GM21367 (cell line): Measurements from ENCODE around the gene IGLL5.
A peak's percentile ranks its signal among the peaks of the same experiment; 100 is the strongest.

Source experiments
- ATAC-seq: cut with Tn5 transposase; IDR thresholded peaks from one replicate; pipeline ENCODE4 v1.9.1; 2021; ENCODE audit not compliant: unreplicated experiment

The IGLL5 gene

DNA sequence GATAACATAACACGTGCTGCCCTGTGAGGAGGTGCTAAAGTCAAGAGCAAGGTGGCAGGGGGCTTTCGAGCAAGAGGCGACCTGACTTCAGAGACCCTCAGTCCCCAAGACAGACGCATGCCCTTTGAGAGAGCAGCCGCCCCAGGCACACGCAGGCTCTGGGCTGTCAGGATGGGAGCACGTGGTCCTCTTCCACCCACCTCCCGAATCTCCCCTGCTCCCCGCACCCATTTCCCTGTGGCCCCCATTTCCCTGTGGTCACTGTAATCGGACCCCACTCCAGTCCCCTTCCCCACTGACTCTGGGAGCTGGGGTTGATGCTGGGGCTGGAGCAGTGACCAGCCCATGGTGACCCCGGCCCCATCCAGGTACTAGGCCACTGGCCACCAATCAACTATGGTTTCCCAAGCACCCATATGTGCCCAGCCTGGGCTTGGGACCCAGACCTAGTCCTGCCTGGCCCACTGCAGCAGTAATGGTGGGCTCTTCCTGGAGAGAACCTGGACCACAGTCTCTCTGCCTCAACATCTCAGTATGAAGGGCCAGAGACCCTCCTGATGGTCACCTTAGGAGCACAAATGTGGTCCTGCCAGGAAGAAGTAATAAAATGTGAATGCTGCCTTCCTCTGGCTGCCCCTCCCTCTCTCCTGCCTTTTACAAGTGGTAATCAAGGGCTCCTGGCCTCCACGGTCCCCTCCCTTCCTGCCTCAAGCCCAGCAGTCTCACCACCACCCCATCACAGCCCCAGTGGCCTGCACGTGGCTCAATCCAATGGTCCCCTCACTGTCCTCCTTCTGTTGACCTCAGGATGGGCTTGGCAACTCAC is 39.0 kb downstream of the IGLL5 start:
- no peak for ATAC-seq

DNA sequence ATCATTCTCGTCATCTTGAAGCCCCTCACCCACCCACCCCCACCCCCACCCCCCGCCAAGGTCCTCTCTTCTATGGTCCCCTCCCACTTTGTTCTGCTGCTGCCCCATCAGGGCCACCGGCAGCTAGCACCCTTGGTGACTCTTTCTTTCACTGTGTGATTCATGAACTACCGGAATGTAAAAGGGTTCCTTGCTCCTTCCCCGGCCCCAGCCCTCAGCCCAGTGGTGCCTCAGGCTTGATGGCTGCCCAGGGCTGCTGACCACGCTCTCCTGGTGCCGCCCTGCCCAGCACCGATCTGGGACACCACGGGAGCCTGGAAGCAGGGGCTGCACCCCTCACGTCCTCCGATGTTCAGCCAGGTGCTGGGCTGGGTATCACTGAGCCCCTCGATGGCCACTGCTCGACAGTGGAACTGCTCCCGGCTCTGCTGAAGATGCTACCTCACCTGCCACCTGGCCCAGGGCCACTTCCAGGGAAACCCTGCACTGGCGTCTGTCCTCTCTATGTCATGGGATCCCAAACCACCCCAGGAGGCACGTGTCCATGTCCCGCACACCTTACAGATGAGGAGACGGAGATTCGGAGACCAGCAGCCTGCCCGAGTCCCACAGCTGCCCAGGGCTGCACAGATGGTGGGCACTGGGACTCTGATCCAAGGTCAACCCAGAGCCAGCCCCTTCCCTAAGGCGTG is 39.7 kb downstream of the IGLL5 start:
- no peak for ATAC-seq

DNA sequence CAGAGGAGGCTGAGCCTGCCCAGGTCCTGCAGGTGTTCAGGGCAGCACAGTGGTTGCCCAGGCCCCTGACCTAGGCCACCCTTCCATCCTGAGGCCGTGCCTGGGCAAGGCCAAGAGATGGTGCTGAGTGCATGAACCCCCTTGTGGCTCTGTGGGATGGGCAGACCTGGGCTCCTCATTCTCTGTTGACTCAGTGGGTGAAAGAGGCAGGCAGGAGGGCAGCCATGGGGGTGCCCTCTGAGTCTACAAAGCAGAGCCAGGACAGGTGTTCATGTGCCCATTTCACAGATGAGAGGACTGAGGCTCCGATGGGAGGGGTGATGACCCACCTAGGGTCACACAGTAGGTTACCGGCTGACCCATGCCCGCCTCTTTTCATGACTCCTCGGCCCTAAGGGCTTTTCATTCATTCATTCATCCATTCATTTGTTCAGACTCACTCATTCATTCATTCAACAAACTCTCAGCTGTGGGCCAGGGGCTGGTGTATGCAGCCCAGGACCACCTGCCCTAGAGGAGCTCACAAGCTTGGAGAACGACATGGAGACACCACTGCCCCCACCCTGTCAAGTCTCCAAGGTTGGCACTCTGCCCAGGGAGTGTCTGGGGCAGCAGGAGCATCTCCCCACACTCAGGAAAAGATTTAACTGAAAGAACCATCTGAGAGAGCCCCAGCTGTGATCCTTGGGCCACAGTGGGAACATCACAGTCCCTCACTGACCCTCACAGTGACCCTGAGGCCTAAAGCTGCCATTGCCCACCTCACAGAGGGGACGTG is 40.5 kb downstream of the IGLL5 start:
- ATAC-seq, result no peak

DNA sequence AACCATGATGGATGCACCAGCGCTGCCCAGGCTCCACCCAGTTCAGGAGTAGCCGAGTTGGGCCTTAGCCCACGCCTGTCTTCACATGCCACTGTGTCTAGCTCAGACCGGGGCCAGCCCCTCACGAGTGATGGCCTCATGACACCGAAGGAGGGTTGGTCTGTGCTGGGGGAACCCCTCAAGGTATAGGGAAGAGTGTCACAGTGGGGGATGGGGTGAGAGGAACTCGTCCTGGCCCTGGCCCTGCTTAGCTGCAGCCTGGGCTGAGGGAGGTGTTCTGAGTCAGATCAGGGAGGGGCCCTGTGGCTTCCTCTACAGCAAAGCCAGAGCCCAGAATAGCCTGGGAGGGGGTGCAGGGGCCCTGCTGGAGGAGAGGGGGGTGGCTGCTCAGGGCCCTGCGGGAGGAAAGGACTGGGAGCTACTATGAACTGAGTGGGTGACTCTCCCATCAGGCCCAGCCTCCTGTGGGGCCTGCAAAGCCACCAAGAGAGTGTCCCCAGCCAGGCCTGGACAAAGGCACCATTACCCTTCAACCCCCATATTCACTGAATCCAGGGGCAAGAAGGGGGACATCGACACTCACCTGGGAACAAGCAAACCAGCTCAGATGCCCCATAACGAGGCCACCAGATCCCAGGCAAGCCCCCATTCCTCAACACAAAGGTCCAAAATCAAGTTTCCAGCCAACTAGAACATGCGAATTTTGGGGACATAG is 41.2 kb downstream of the IGLL5 start:
- peak; percentile 70 for ATAC-seq

DNA sequence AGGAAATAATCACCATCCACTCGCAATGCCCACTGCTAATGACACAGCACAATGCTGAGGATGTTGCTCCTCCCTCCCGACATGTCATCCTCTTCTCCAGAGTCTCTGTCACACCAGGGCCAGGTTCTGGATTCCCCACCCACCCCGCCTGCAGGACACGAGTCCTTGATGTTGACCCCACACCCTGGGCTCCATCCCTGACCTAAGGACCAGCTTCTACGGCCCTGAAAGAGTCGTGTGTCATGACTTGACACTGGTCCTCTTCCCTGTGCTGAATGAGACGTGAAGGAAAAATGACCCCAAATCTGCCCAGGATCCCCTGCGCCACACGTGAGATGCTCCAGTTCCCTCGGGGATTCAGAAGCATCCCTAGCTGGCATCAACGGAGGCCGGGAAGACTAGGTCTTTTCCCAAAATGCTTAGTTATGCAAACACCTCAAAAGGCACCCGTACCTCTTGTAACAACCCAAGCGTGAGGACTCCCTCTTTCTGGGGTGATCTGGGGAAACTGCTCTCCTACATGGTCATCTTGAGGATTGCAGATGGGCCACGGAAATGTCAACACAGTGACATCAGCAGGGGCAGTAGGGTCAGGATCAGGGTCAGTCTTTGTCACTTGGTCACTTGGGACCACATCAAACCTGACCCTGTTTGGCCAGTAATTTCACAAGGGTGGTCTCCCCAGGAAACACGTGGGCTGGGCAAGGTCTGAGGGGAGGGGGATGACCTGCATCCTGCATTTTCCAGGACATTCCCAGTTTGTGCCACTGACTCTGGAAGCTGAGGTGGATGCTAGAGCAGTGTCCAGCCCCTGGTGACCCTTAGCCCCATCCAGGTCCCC is 42.0 kb downstream of the IGLL5 start:
- no peak for ATAC-seq

DNA sequence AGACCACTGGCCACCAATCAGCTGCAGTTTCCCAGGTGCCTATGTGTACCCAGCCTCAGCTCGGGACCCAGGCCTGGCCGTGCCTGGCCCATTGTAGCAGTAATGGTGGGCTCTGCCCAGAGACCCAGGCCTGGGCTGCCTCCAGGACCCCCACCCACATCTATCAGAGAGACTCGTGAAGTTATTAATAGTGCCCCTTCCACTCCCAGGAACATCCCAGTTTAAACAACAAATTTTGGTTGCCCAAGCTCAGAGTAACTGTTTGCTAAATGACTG is 42.5 kb downstream of the IGLL5 start:
- ATAC-seq, result no peak

DNA sequence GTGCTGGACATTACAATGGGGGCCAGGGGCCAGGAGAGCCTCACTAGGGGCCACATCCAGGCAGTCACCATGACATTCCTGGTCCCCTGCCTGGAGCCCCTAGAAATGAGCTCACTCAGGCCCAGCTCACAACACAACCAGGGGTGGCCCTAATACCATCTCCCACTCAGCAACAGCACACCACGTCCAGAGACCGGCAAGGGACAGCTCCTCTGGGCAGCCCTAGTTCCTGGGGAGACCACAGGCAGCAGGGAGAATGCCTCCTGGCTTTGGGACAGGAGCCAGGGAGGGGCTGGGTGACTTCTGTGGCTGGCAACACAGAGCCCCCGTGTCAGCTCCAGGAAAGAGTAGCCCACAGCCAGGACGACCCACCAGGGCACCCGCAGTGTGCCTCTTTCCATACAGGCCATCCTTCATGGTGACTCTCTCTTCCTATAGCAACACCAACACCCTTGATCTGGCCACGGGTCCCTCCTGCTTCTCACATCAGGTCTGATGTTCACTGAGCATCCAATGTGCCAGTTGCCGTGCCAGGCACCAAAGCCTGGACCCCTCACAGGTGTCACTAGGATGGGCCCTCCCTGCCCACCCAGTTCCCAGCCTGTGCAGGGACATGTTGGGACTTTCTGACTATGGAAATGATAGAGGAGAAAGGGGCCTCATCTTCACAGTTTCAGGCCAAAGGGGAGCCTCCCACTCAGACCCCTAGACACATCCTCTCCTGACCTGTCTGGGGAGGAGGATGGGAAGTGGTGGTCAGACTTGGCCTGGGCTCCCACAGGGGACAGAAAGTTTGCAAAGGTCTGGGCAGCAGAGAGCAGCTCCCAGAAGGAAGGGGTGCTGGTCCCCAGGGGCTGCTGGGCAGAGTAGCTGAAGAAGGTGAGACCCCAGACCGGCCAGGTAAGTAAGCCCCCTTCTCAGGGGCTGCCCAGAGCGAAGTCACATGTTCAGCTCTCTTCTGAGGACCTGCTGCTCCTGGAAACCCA is 43.2 kb downstream of the IGLL5 start:
- ATAC-seq, result no peak

DNA sequence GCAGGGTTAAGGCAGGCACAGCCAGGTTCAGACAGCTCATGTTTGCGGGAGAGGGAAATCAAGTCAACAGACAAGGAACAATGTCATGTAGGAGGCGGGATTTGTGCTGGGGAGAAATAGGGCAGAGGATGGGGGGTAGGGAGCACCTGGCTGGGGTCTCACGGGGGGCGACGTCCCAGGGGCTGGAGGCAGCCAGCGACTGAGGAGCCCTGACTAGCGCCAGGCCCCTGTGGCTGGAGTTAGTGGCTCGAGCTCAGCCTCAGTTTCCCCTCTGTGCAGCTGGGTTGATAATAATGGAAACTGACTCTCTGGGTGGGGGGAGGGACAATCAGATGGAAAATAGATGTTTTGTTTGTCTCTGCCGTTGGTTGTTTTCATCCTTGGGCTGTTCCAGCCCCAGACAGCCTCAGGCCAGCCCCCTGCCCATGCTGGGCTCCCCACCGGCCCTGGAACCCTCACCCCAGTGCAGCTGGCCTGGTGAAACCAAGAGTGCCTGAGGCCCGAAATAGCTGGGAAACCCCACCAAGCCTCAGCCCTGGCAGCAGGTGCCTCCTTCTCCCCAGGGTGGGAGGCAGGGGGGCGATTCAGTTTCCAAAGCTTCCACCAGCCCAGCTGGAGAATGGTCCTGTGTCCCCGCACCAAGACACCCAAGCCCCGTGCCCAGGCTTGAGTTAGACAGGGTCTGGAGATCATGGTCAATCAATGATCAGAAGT is 44.1 kb downstream of the IGLL5 start:
- no peak for ATAC-seq

DNA sequence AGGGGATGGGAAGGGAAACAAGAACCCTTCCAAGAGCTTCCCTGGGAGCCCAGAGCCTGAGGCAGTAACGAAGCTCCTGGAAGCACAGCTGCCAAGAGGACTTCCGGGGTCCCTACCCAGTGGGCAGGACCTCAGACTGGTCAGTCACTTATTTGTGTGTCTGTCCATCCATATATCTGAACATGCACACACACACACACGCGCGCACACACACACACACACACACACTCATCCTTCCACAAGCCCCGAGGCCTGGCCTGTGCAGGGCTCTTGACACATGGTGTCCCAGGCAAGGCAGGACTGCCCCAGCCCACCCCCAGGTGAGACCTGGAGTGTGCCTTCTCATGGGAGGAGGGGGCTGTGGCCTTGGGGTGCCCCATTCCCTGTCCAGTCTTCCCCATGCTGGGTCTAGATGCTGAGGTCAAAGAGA is 44.9 kb downstream of the IGLL5 start:
- no peak for ATAC-seq

DNA sequence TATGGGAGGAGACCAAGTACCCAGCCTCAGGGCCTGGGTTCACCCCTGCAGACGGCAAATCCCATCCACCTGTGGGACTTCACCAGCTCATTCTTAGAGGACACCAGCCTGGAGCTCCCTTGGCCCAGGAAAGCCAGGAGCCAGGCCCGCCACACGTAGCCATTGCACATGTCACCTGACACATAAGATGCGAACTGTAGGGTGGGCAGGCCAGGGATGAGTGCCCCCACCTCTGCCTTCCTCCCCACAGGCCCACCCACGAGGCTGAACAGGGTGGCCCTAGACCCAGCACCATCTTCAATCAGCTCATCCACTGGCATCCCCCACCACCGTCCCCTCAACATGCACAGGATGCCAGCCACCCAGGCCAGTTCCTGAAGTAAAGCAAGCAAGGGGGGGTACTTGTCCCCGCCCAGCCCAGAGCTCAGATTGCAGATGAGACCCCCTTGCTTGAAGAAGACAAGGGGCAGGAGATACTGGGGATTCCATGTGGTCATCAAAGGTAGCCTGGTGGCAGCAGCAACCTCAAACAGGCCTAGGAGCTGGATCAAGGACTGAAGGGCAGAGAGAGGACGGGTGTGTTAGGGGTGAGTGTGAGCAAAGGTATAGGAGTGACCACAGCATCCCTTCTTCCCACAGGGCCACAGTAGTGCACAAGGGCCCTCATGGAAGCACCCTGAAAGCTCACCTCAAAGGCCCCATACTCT is 45.6 kb downstream of the IGLL5 start:
- ATAC-seq, result no peak

DNA sequence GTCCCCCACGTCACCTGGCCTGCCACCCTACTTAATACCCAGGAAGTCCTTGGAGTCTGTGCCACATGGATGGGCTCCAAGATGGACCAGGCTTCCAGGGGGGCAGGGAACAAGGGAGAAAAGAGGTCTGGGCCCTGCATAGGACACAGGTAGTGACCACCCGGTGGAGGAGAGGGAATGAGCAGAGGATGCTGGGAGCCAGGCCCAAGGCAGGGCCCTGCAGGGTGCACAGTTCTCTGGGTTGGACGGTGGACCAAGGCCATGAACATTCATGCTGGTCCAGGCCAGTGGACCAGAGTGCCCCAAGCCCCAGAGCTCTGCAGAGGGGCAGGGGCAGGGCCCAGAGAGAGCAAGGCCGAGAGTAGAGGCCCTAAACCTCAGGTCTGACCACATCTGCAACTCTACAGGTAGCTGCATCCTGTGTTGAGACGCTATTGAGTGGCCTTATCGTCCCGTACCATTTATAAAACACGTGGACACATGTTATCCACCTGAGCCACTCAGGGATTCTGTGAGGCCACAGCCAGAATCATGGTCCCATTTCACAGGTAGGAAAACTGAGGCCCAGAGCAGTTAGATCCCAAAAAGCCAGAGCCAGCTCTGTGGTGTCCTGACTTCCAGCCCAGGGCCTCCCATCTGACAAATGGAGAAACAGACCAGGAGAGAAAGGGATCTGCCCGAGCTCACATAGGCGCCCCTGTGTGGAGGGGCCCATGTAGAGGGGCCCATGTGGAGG is 46.4 kb downstream of the IGLL5 start:
- ATAC-seq, result no peak

DNA sequence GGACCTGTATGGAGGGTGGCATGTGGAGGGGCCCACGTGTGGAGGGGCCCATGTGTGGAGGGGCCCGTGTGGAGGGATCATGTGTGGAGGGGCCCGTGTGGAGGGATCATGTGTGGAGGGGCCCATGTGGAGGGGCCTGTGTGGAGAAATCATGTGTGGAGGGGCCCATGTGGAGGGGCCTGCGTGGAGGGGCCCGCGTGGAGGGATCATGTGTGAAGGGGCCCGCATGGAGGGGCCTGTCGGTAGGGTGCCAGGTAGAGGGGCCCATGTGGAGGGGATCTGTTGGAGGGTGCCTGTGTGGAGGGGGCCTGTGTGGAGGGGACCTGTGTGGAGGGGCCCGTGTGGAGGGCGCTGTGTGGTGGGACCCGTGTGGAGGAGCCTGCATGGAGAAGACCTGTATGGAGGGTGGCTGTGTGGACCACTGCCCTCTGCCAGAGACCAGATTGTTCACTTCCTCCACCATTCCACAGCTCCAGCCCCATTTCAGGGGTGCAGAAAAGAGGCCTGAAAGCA is 47.0 kb downstream of the IGLL5 start:
- ATAC-seq, result no peak

DNA sequence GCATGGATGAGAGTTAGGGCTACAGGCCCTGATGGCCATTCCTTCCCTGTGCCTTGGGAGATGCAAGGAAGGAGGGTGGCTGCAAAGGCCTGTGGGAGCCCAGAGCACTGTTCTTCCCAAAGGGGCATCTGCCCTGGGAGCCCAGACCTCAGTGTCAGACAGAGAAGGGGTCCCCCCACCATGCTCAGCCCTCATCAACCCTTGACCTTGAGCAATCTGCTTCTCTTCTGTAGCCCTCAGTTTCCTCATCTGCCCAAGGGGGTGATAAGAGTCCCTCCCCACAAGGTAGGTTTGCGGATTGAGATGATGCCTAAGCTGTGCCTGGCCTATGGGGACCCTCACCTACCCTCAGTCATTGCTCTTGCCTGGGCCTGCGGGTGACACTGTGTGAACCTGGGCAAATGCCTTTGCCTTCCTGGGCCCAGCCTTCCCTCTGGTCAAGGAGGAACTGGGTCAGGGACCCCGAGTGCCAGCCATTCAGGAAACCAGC is 47.5 kb downstream of the IGLL5 start:
- ATAC-seq, result peak; percentile 15

DNA sequence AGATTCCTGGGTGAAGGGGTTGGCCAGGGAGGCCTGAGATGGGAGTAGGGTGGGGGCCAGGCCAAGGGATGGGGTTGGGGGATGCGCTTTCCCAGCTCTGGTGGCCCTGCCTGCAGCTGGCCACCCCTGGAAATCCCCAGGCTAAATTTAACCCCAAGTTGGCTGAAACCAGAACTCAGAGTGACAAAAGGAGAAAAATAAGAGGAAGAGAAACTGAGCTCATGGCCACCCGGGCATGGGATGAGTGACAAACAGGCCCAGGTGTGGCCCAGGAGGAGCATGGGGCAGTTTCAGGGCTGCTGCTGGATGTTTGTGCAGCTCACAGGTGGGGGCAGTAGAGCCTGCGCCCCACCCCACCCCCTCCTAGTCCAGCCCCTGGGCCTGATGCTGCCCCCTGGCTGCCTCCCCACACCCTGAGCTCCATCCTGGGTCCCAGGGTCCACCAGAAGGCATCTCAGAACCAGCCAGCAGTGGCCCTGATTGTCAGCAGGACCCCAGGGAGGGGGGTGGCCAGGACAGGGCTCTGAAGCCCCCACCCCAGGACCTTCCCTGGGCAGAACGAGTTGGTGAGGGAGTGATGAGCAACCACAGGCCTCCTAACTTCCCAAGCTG is 48.0 kb downstream of the IGLL5 start:
- ATAC-seq, result peak; percentile 67

DNA sequence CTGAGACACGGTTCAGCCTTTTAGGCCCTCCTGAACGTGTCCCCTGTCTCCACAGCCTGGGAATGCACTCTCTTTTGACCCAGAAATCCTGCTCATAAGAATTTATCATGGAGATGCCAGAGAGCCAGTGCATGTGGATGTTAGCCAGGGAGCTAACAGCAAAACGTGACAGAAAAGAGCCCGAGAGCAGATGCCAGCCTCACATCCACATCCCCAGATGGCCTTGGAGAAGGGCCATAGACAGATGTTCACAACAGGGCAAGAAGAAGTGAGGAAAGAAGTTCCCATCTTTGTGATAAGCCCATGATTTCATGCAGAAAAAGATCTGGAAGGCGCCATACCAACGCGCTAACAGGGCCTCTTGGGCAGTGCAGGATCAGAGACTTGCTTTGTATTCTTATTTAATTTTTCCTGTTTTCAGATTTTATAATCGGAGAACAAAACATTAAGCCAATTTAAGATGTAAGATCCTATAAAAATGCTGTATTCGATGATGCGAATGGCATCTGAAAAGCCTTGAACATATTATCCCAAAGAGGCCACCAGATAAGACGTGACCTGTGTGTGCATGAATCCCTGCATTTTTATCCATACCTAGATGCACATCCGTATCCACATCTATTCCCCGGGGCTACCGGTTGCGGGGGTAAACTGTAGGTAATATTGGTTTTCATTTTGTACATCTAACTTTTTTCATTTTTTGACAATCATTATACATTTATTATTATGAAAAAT is 48.7 kb downstream of the IGLL5 start:
- ATAC-seq, result no peak
